ENCODE measurements around the gene RBBP8NL. TPM values are rescaled to one million over a fixed set of nuclear protein-coding genes. Genes with fewer than 3 reads are reported as not detected.

RBBP8NL gene
- total and polyA plus RNA-seq, 2 experiments from 2014 or later = 0.10 to 1.1 TPM

- Histone ChIP-seq H3K9me2 (ENCODE audit: insufficient read depth) (no peaks in the 10 kb centered on the region), H3K36me3 (ENCODE audit: insufficient read depth) (no peaks in the 10 kb centered on the region), H2AFZ (no peak overlapping the region), H3K4me2 (no peak overlapping the region), H3K4me1 (ENCODE audit: insufficient read depth) (peaks cover 16% of the 10 kb centered on the region), H3F3A (replicated peaks; ENCODE audit: low read depth) (peaks cover 12% of the 10 kb centered on the region), H3K4me3 (no peak overlapping the region), H3K27me3 (ENCODE audit: insufficient read depth) (no peaks in the 10 kb centered on the region), H4K20me1 (replicated peaks; ENCODE audit: insufficient read depth) (no peaks in the 10 kb centered on the region), H3K79me2 (replicated peaks; ENCODE audit: insufficient read depth) (no peaks in the 10 kb centered on the region), H3K27ac (ENCODE audit: low read depth) (no peak overlapping the region)
- ATAC-seq = no peak
- H3K4me1 Mint-ChIP-seq = peaks cover 38% of the 10 kb centered on the region
- no peak overlapping the region for H3K27ac Mint-ChIP-seq
- H3K27me3 Mint-ChIP-seq (ENCODE audit: insufficient read depth, low read depth, poor library complexity) = peaks cover 8% of the 10 kb centered on the region
- DNase-seq (ENCODE audit: low spot score) = no peak
- no peaks in the 10 kb centered on the region for H3K9me3 Mint-ChIP-seq
- TF ChIP-seq ZNF114 (CRISPR knock-in tag; IDR thresholded peaks at IDR 0.05) = no peak
- TF ChIP-seq, protein P1, sequence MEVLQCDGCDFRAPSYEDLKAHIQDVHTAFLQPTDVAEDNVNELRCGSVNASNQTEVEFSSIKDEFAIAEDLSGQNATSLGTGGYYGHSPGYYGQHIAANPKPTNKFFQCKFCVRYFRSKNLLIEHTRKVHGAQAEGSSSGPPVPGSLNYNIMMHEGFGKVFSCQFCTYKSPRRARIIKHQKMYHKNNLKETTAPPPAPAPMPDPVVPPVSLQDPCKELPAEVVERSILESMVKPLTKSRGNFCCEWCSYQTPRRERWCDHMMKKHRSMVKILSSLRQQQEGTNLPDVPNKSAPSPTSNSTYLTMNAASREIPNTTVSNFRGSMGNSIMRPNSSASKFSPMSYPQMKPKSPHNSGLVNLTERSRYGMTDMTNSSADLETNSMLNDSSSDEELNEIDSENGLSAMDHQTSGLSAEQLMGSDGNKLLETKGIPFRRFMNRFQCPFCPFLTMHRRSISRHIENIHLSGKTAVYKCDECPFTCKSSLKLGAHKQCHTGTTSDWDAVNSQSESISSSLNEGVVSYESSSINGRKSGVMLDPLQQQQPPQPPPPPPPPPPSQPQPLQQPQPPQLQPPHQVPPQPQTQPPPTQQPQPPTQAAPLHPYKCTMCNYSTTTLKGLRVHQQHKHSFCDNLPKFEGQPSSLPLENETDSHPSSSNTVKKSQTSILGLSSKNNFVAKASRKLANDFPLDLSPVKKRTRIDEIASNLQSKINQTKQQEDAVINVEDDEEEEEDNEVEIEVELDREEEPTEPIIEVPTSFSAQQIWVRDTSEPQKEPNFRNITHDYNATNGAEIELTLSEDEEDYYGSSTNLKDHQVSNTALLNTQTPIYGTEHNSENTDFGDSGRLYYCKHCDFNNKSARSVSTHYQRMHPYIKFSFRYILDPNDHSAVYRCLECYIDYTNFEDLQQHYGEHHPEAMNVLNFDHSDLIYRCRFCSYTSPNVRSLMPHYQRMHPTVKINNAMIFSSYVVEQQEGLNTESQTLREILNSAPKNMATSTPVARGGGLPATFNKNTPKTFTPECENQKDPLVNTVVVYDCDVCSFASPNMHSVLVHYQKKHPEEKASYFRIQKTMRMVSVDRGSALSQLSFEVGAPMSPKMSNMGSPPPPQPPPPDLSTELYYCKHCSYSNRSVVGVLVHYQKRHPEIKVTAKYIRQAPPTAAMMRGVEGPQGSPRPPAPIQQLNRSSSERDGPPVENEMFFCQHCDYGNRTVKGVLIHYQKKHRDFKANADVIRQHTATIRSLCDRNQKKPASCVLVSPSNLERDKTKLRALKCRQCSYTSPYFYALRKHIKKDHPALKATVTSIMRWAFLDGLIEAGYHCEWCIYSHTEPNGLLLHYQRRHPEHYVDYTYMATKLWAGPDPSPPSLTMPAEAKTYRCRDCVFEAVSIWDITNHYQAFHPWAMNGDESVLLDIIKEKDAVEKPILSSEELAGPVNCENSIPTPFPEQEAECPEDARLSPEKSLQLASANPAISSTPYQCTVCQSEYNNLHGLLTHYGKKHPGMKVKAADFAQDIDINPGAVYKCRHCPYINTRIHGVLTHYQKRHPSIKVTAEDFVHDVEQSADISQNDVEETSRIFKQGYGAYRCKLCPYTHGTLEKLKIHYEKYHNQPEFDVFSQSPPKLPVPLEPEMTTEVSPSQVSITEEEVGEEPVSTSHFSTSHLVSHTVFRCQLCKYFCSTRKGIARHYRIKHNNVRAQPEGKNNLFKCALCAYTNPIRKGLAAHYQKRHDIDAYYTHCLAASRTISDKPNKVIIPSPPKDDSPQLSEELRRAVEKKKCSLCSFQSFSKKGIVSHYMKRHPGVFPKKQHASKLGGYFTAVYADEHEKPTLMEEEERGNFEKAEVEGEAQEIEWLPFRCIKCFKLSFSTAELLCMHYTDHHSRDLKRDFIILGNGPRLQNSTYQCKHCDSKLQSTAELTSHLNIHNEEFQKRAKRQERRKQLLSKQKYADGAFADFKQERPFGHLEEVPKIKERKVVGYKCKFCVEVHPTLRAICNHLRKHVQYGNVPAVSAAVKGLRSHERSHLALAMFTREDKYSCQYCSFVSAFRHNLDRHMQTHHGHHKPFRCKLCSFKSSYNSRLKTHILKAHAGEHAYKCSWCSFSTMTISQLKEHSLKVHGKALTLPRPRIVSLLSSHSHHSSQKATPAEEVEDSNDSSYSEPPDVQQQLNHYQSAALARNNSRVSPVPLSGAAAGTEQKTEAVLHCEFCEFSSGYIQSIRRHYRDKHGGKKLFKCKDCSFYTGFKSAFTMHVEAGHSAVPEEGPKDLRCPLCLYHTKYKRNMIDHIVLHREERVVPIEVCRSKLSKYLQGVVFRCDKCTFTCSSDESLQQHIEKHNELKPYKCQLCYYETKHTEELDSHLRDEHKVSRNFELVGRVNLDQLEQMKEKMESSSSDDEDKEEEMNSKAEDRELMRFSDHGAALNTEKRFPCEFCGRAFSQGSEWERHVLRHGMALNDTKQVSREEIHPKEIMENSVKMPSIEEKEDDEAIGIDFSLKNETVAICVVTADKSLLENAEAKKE (CRISPR knock-in tag; IDR thresholded peaks at IDR 0.05) = no peak
- H3K4me3 Mint-ChIP-seq = no peak overlapping the region
- no peaks in the 10 kb centered on the region for H3K36me3 Mint-ChIP-seq (ENCODE audit: low read depth)
Observed at GRCh38 chr20:62425281-62426058, 1.9 kb downstream of the RBBP8NL start.

- no peak overlapping the region for H2AFZ ChIP-seq
- no peaks in the 10 kb centered on the region for H4K20me1 ChIP-seq (replicated peaks; ENCODE audit: insufficient read depth)
- H3K79me2 ChIP-seq (replicated peaks; ENCODE audit: insufficient read depth) = no peaks in the 10 kb centered on the region
- no peak overlapping the region for H3K4me3 ChIP-seq
- no peak overlapping the region for H3K27ac ChIP-seq (ENCODE audit: low read depth)
- peaks cover 37% of the 10 kb centered on the region for H3K4me1 Mint-ChIP-seq
- ATAC-seq (no peak), DNase-seq (ENCODE audit: low spot score) (no peak)
- no peak overlapping the region for H3K27ac Mint-ChIP-seq
- no peaks in the 10 kb centered on the region for H3K9me2 ChIP-seq (ENCODE audit: insufficient read depth)
- peaks cover 16% of the 10 kb centered on the region for H3K4me1 ChIP-seq (ENCODE audit: insufficient read depth)
- H3K36me3 ChIP-seq (ENCODE audit: insufficient read depth) = no peaks in the 10 kb centered on the region
- H3K27me3 ChIP-seq (ENCODE audit: insufficient read depth) = no peaks in the 10 kb centered on the region
- H3F3A ChIP-seq (replicated peaks; ENCODE audit: low read depth) = peaks cover 12% of the 10 kb centered on the region
- no peaks in the 10 kb centered on the region for H3K36me3 Mint-ChIP-seq (ENCODE audit: low read depth)
- no peaks in the 10 kb centered on the region for H3K9me3 Mint-ChIP-seq
- no peak overlapping the region for H3K4me3 Mint-ChIP-seq
- peaks cover 6% of the 10 kb centered on the region for H3K27me3 Mint-ChIP-seq (ENCODE audit: insufficient read depth, low read depth, poor library complexity)
- no peak overlapping the region for H3K4me2 ChIP-seq
- TF ChIP-seq STAT1 (IDR thresholded peaks at IDR 0.05; ENCODE audit: unreplicated experiment) = no peak
- TF ChIP-seq, protein P1 (CRISPR knock-in tag; IDR thresholded peaks at IDR 0.05) = no peak
Observed at GRCh38 chr20:62424249-62425107, 2.9 kb downstream of the RBBP8NL start.

Data from GM23338 (cell line).